ENCODE results near the gene DMD.
A peak's percentile ranks its signal among the peaks of the same experiment; 100 is the strongest.
"Not testable (repeated sequence)": the region's sequence is repeated elsewhere in the genome, so short reads cannot be mapped to it uniquely, and the experiment has no call there.

Gene DMD

GRCh38 chrX:31661280-31661810 lies 1550.0 kb downstream of the DMD start:
- DNase-seq, result no peak

GRCh38 chrX:31658360-31658759 lies 1553.0 kb downstream of the DMD start:
- peak; percentile 37 for DNase-seq

GRCh38 chrX:31656013-31656412 lies 1555.3 kb downstream of the DMD start:
- DNase-seq, result peak; percentile 63

GRCh38 chrX:31653422-31653821 lies 1557.9 kb downstream of the DMD start:
- no peak for DNase-seq

GRCh38 chrX:31652650-31653049 lies 1558.7 kb downstream of the DMD start:
- DNase-seq, result no peak

GRCh38 chrX:31649201-31649600 lies 1562.1 kb downstream of the DMD start:
- no peak for DNase-seq

GRCh38 chrX:31633349-31633748 lies 1578.0 kb downstream of the DMD start:
- DNase-seq, result no peak

- DNase-seq, result no peak
Measured at GRCh38 chrX:31629195-31629594, 1582.2 kb downstream of the DMD start.

- DNase-seq, result peak; percentile 93
Measured at GRCh38 chrX:31609130-31609529, 1602.2 kb downstream of the DMD start.

GRCh38 chrX:31608638-31609037 lies 1602.7 kb downstream of the DMD start:
- DNase-seq, result no peak

- no peak for DNase-seq
Measured at GRCh38 chrX:31606771-31607170, 1604.6 kb downstream of the DMD start.

- DNase-seq, result no peak
Measured at GRCh38 chrX:31604629-31605221, 1606.6 kb downstream of the DMD start.

- peak; percentile 63 for DNase-seq
Measured at GRCh38 chrX:31603411-31604120, 1607.8 kb downstream of the DMD start.

GRCh38 chrX:31600823-31601222 lies 1610.5 kb downstream of the DMD start:
- DNase-seq, result no peak

GRCh38 chrX:31593353-31593752 lies 1618.0 kb downstream of the DMD start:
- no peak for DNase-seq

- no peak for DNase-seq
Measured at GRCh38 chrX:31591355-31591754, 1620.0 kb downstream of the DMD start.

- peak; percentile 72 for DNase-seq
Measured at GRCh38 chrX:31590581-31591114, 1620.7 kb downstream of the DMD start.

- no peak for DNase-seq
Measured at GRCh38 chrX:31589503-31589902, 1621.8 kb downstream of the DMD start.

- DNase-seq, result no peak
Measured at GRCh38 chrX:31588355-31588754, 1623.0 kb downstream of the DMD start.

GRCh38 chrX:31583892-31584291 lies 1627.5 kb downstream of the DMD start:
- DNase-seq, result not testable (repeated sequence)

GRCh38 chrX:31580726-31581125 lies 1630.6 kb downstream of the DMD start:
- DNase-seq, result peak; percentile 82

GRCh38 chrX:31580227-31580626 lies 1631.1 kb downstream of the DMD start:
- peak; percentile 22 for DNase-seq

GRCh38 chrX:31572360-31572759 lies 1639.0 kb downstream of the DMD start:
- DNase-seq, result peak; percentile 78

GRCh38 chrX:31570658-31571057 lies 1640.7 kb downstream of the DMD start:
- DNase-seq, result no peak
